Omental fat pad (tissue), 4 donors: Measurements from ENCODE around the gene MAGIX. TPM values are rescaled to one million over a fixed set of nuclear protein-coding genes. Genes with fewer than 3 reads are reported as not detected.

Source experiments
- ATAC-seq: fragments of 150-250 bp; one replicate; pipeline ENCODE4 v1.9.1; 2016; ENCODE audit warnings: mild to moderate bottlenecking, moderate library complexity; ENCODE audit not compliant: low FRiP score
- DNase-seq: peaks from one replicate; pipeline ENCODE4 v3.0.0-alpha.2; 2019; ENCODE audit warnings: low spot score
- CTCF ChIP-seq, 3 donors: fragments of 450-650 bp; IDR thresholded peaks; one replicate each; pipeline ENCODE4 v1.5.1; 2016 to 2017; ENCODE audit warnings: antibody characterized with exemption in 3 of 3, mild to moderate bottlenecking in 3 of 3, moderate library complexity in 2 of 3
- total RNA-seq, 4 donors: library from RNA; depleted of rRNA; stranded (reverse); fragments of >200 nt; gene quantifications; one replicate each; pipeline ENCODE4 v1.1.0, GENCODE V29; 2016

The MAGIX gene
- total RNA-seq, 4 donors from 2014 or later, result 1.1 to 7.3 (median 3.3) TPM

DNA sequence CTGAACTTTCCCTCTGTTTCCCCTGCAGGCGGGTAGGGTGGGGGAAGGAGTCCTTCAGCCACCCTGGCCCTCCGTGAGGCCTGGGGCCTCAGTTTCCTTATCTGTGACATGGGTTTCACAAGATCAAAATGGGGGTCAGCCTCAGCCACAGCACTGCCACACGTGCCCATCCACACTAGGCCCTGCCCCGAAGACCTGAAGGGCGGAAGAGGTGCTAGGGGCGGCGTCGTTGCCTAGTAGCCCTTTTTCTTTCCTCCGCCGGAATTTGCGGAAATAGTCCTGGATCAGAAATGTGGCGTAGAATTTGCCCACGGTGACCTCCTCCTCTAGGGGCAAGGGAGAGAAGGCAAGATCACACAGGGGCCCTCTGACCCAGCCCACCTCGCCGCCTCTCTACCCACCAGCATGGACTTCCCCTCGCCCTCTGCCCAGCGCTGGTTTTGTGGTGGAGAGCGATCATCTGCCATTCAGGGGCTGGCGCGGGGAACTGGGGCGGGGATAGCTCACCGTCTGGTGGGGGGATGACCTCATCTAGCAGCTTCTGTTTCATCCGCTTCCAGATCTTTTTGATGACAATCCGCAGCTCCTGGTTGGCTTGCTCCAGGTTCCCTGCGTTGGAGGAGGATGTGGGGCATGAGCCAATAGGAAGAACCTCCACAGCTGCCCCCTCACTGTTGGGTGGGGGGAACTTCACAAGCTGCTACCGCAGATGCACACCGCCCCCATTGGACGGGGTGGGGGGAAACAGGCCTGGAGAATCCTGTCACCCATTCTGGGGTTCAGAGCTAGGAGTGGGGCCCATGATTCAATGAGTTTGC is 47.1 kb downstream of the MAGIX start:
- ATAC-seq (no peak), DNase-seq (no peak)
- no peak for TF ChIP-seq CTCF (IDR thresholded peaks at IDR 0.05)

GRCh38 chrX:49210406-49210805 is 47.8 kb downstream of the MAGIX start:
- DNase-seq, result no peak
- ATAC-seq, result no peak
- no peak for TF ChIP-seq CTCF (IDR thresholded peaks at IDR 0.05)

DNA sequence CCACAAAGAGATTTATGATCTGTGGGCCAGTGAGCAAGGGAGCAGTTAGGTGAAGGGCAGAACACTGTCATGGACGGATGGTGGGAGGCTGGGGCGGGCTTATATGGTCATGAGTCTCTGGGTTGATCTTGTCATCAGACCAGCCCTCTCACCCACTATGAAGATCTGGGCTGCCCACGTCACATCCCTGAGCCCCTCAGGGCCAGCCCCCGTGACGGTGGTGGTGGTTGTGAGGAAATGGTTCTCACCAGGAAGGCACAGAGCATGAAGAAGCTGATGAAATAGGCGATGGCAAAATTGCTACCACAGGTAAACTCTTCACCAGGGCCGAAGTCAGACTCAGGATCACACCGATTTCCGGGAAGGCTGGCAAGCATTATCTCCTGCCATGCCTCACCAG is 48.5 kb downstream of the MAGIX start:
- ATAC-seq (no peak), DNase-seq (no peak)
- TF ChIP-seq CTCF (IDR thresholded peaks at IDR 0.05), result no peak

DNA sequence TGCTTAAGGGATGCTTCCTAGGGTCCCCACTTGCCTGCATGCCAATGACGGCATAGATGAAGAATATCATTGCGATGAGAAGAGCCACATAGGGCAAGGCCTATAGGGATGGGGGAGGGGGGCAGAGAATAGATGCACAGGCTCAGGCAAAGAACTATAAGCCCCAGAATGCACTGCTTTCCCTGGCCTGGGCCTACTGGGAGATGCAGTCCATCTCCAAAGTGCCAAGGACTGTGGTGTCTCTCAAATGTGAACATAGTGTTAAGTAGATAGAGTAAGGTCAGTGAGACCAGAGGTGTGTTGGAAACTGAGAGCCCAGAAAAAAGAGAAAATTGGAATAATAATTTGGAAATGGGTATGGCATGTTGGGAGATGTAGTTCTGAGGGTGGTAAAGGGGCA is 49.7 kb downstream of the MAGIX start:
- no peak for TF ChIP-seq CTCF (IDR thresholded peaks at IDR 0.05)
- no peak for DNase-seq
- ATAC-seq, result no peak

DNA sequence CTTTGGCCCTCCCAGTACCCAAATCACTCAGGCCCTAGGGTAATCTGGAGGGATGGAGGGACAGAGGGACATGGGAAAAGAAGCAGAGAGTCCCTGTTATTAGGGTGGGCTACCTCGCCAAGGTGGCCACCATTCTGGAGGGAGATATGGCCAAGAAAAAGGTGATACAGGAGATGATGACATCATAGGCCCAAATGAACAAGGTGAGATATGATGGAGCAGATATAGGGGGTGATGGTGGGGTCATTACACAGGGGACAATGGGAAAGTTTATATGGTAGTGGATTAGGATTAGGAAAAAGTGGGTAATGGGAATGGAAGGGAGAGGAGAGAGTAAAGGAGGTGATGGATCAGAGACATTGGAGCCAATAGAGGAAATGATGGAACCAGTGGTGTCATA is 50.3 kb downstream of the MAGIX start:
- DNase-seq, result no peak

DNA sequence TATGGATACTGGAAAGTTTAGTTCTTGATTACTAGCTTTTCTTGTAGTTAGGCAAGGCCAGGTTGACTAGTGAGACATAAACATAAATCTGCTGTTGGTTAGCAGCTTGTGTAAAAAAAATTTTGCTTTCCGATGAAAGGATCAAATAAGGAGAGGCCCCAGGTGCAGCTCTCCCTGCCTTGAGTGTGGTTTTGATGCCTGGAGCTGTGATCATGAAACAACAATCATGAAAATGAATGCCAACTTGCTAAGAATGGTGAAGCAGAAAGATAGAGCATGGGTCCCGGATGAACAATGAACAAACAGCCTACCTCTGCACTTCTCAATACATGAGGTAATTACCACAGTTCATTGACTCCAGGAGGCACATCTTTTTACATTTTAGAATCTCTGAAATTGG is 51.9 kb downstream of the MAGIX start:
- TF ChIP-seq CTCF (IDR thresholded peaks at IDR 0.05), result no peak
- DNase-seq, result no peak
- no peak for ATAC-seq

More for the DNA sequence above, 50.3 kb downstream of the MAGIX start:
- ATAC-seq, result no peak
- no peak for TF ChIP-seq CTCF (IDR thresholded peaks at IDR 0.05)

DNA sequence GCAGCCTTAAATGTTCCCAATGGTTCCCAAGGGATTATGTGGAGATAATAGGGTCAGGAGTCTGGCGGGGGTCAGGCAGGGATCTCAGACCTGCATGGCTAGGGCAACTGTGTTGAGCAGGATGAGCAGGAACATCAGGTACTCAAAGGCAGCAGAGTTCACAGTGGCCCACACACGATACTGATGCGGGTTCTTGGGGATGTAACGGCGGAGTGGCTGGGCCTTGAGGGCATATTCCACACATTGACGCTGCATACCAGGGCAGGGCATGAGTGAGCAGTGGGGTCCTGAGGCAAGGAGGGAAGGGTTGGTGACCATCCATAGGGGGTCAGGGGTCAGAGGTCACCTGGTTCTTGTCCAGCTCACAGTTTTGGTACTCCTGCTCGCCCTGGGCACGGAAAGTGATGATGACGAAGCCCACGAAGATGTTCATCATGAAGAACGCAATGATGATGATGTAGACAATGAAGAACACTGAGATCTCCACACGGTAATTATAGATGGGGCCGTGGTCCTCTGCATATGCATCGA is 52.5 kb downstream of the MAGIX start:
- no peak for ATAC-seq
- TF ChIP-seq CTCF (IDR thresholded peaks at IDR 0.05), result no peak
- no peak for DNase-seq
